Endometrial microvascular endothelial cells (primary cell): Measurements from ENCODE around the gene CAMSAP3. TPM values are rescaled to one million over a fixed set of nuclear protein-coding genes. Genes with fewer than 3 reads are reported as not detected.

Experiments
- in situ Hi-C: cut with HindIII; loops from 2 replicates; pipeline ENCODE4 v1.10.0; 2017; ENCODE audit warnings: low sequenced_read_pairs, low pct_unique_long_range_greater_than_20kb; ENCODE audit errors: inconsistent ontology term
- total RNA-seq: library from RNA; depleted of rRNA; stranded (reverse); fragments of >200 nt; gene quantifications from one replicate; pipeline ENCODE4 v1.2.3, GENCODE V29; 2015; ENCODE audit errors: inconsistent ontology term

The CAMSAP3 gene
- total RNA-seq, 1 donor from 2014 or later = not detected

- in situ Hi-C loops = no loop called here
Measured at GRCh38 chr19:7661744-7662538, 66.3 kb downstream of the CAMSAP3 start.

GRCh38 chr19:7662657-7663056 is 67.0 kb downstream of the CAMSAP3 start:
- in situ Hi-C loops = no loop called here

DNA sequence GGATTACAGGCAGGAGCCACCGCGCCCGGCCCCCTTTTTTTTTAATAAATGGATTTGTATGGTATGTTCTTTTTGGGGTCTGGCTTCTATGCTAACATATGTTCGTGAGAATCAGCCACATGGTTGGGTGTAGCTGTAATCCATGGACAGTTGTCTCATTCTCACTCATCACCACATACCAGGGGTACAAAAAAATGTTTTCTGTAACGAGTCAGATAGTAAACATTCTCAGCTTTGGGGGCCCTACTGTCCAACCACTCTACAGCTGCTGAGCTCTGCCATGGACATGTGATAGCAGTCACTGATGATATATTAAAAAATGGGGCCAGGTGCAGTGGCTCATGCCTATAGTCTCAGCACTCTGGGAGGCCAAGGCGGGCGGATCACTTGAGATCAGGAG is 68.0 kb downstream of the CAMSAP3 start:
- in situ Hi-C loops = no loop called here

- in situ Hi-C loops = no loop called here
Measured at GRCh38 chr19:7665076-7665475, 69.4 kb downstream of the CAMSAP3 start.

Other genes with a start within 250 kb of the CAMSAP3 start
- 32.9 TPM for gene ARHGEF18, start 246.9 kb upstream of the CAMSAP3 start, total RNA-seq
- gene PEX11G, start 106.8 kb upstream of the CAMSAP3 start, total RNA-seq = 0.84 TPM
- 25.4 TPM for gene ZNF358, start 79.8 kb upstream of the CAMSAP3 start, total RNA-seq
- gene MCOLN1, start 73.2 kb upstream of the CAMSAP3 start, total RNA-seq = 4.6 TPM
- 180 TPM for gene PNPLA6, start 60.1 kb upstream of the CAMSAP3 start, total RNA-seq
- gene XAB2, start 33.7 kb downstream of the CAMSAP3 start, total RNA-seq = 39.7 TPM
- gene PET100, start 33.9 kb downstream of the CAMSAP3 start, total RNA-seq = 16.0 TPM
- gene PCP2, start 37.9 kb downstream of the CAMSAP3 start, total RNA-seq = not detected
- 29.8 TPM for gene STXBP2, start 41.2 kb downstream of the CAMSAP3 start, total RNA-seq
- gene RETN, start 73.2 kb downstream of the CAMSAP3 start, total RNA-seq = not detected
- gene MCEMP1, start 81.2 kb downstream of the CAMSAP3 start, total RNA-seq = not detected
- 81.6 TPM for gene TRAPPC5, start 85.0 kb downstream of the CAMSAP3 start, total RNA-seq
- not detected for gene FCER2, start 106.3 kb downstream of the CAMSAP3 start, total RNA-seq
- gene CLEC4G, start 136.2 kb downstream of the CAMSAP3 start, total RNA-seq = not detected
- not detected for gene CD209, start 151.7 kb downstream of the CAMSAP3 start, total RNA-seq
- not detected for gene CLEC4M, start 167.4 kb downstream of the CAMSAP3 start, total RNA-seq
- 23.2 TPM for gene EVI5L, start 234.4 kb downstream of the CAMSAP3 start, total RNA-seq